Tibial artery (tissue), 4 donors: ENCODE results near the gene ZP4.

ENCODE experiments used
- DNase-seq, 2 donors: peaks; one replicate each; pipeline ENCODE4 v3.0.0-alpha.2; 2019
- H3K27ac ChIP-seq, 2 donors: fragments of 200-600 bp; sonication (generic) in 1 of 2; 1 replicate in 1 of 2; 2 replicates in 1 of 2; pipeline ENCODE4 v1.5.1; 2018 to 2019; ENCODE audit warnings: mild to moderate bottlenecking in 1 of 2
- H3K27me3 ChIP-seq, 2 donors: fragments of 200-600 bp; sonication (generic) in 1 of 2; one replicate each; pipeline versions ENCODE4 v1.5.1 to v1.6.0; 2016 to 2019
- H3K36me3 ChIP-seq, 3 donors: fragments of 200-600 bp; sonication (generic) in 2 of 3; one replicate each; pipeline ENCODE4 v1.5.1; 2016 to 2019; ENCODE audit warnings: mild to moderate bottlenecking in 2 of 3
- H3K4me1 ChIP-seq, 4 donors: fragments of 200-600 bp; sonication (generic) in 2 of 4; 1 replicate in 3 of 4; 2 replicates in 1 of 4; pipeline ENCODE4 v1.5.1; 2016 to 2019
- H3K4me3 ChIP-seq, 2 donors: fragments of 200-600 bp; sonication (generic) in 1 of 2; 1 replicate in 1 of 2; 2 replicates in 1 of 2; pipeline ENCODE4 v1.5.1; 2018 to 2019; ENCODE audit warnings: mild to moderate bottlenecking in 2 of 2
- H3K9me3 ChIP-seq, 3 donors: fragments of 200-600 bp; sonication (generic) in 1 of 3; one replicate each; pipeline ENCODE4 v1.5.1; 2016 to 2019
- CTCF ChIP-seq, 2 experiments: fragments of 200-600 bp in 1 of 2; fragments of 450-650 bp in 1 of 2; IDR thresholded peaks; one replicate each; pipeline ENCODE4 v1.5.1; 2017 to 2019; ENCODE audit warnings: antibody characterized with exemption in 2 of 2, mild to moderate bottlenecking in 1 of 2, moderate library complexity in 1 of 2
- intact Hi-C: fragments of 100-400 bp; cut with DNase I; formaldehyde crosslinking; loops from one replicate; pipeline ENCODE4 v1.15.0; 2023; ENCODE audit warnings: low total_unique reads

The ZP4 gene

GRCh38 chr1:237927198-237927597, 36.5 kb upstream of the ZP4 start:
- TF ChIP-seq CTCF (IDR thresholded peaks at IDR 0.05): no peak
- H3K27ac ChIP-seq: no peak overlapping the region
- no peaks in the 10 kb centered on the region for H3K9me3 ChIP-seq
- no peaks in the 10 kb centered on the region for H3K4me1 ChIP-seq
- intact Hi-C loops: no loop called here
- no peaks in the 10 kb centered on the region for H3K27me3 ChIP-seq
- no peak overlapping the region for H3K4me3 ChIP-seq
- no peak for DNase-seq
- no peaks in the 10 kb centered on the region for H3K36me3 ChIP-seq

- H3K9me3 ChIP-seq: no peaks in the 10 kb centered on the region
- intact Hi-C loops: no loop called here
- DNase-seq: no peak
- no peaks in the 10 kb centered on the region for H3K4me1 ChIP-seq
- TF ChIP-seq CTCF (IDR thresholded peaks at IDR 0.05): no peak
- no peaks in the 10 kb centered on the region for H3K36me3 ChIP-seq
- no peak overlapping the region for H3K4me3 ChIP-seq
- H3K27ac ChIP-seq: no peak overlapping the region
- H3K27me3 ChIP-seq: no peaks in the 10 kb centered on the region
These were observed 30.6 kb upstream of the ZP4 start for GRCh38 chr1:237921306-237921705.

GRCh38 chr1:237913345-237913744, 22.6 kb upstream of the ZP4 start:
- H3K9me3 ChIP-seq: no peaks in the 10 kb centered on the region
- TF ChIP-seq CTCF (IDR thresholded peaks at IDR 0.05): no peak
- H3K27ac ChIP-seq: no peak overlapping the region
- DNase-seq: no peak
- intact Hi-C loops: no loop called here
- no peaks in the 10 kb centered on the region for H3K4me1 ChIP-seq
- H3K36me3 ChIP-seq: no peaks in the 10 kb centered on the region
- H3K27me3 ChIP-seq: no peaks in the 10 kb centered on the region
- H3K4me3 ChIP-seq: no peak overlapping the region

- H3K9me3 ChIP-seq: no peaks in the 10 kb centered on the region
- H3K4me1 ChIP-seq: no peaks in the 10 kb centered on the region
- no peak overlapping the region for H3K27ac ChIP-seq
- TF ChIP-seq CTCF (IDR thresholded peaks at IDR 0.05): no peak
- no peaks in the 10 kb centered on the region for H3K27me3 ChIP-seq
- intact Hi-C loops: no loop called here
- no peak for DNase-seq
- no peaks in the 10 kb centered on the region for H3K36me3 ChIP-seq
- H3K4me3 ChIP-seq: no peak overlapping the region
These were observed 21.2 kb upstream of the ZP4 start for GRCh38 chr1:237911911-237912310.

- intact Hi-C loops: no loop called here
- H3K4me3 ChIP-seq: no peak overlapping the region
- no peak for TF ChIP-seq CTCF (IDR thresholded peaks at IDR 0.05)
- H3K9me3 ChIP-seq: no peaks in the 10 kb centered on the region
- H3K27ac ChIP-seq: no peak overlapping the region
- H3K4me1 ChIP-seq: no peaks in the 10 kb centered on the region
- no peaks in the 10 kb centered on the region for H3K36me3 ChIP-seq
- no peaks in the 10 kb centered on the region for H3K27me3 ChIP-seq
- no peak for DNase-seq
These were observed 20.1 kb upstream of the ZP4 start for GRCh38 chr1:237910834-237911233.

- Histone ChIP-seq H3K36me3 (no peaks in the 10 kb centered on the region), H3K27me3 (no peaks in the 10 kb centered on the region), H3K4me1 (no peaks in the 10 kb centered on the region), H3K9me3 (no peaks in the 10 kb centered on the region), H3K4me3 (no peak overlapping the region), H3K27ac (no peak overlapping the region)
- intact Hi-C loops: no loop called here
- TF ChIP-seq CTCF (IDR thresholded peaks at IDR 0.05): no peak
- DNase-seq: no peak
These were observed 13.2 kb upstream of the ZP4 start for GRCh38 chr1:237903961-237904360.
